RWPE1 (cell line): Measurements from ENCODE around the gene TEPSIN.

Experiments used
- CTCF ChIA-PET: fragments of 350-600 bp; sonication (Branson Sonifier 250); formaldehyde crosslinking; extraction: SDS; loops from one replicate; lab custom pipeline; 2021; lab: Yijun Ruan, JAX
- POLR2A ChIA-PET: fragments of 400-600 bp; formaldehyde crosslinking; extraction: SDS; loops from one replicate; lab custom pipeline; 2020; ENCODE audit warnings: antibody characterized with exemption; ENCODE audit not compliant: low non-redundant PET; lab: Yijun Ruan, JAX
- DNase-seq: peaks from one replicate; pipeline ENCODE4 v3.0.0; 2012; ENCODE audit warnings: low spot score
- H3K27ac ChIP-seq: fragments of 450-650 bp; 2 replicates; pipeline ENCODE4 v1.5.1; 2017
- TF ChIP-seq, protein P1 (sequence below): fragments of 450-650 bp; conservative IDR thresholded peaks from 2 replicates; pipeline ENCODE4 v1.5.1; 2017; ENCODE audit warnings: low read depth, mild to moderate bottlenecking

TEPSIN gene

DNA sequence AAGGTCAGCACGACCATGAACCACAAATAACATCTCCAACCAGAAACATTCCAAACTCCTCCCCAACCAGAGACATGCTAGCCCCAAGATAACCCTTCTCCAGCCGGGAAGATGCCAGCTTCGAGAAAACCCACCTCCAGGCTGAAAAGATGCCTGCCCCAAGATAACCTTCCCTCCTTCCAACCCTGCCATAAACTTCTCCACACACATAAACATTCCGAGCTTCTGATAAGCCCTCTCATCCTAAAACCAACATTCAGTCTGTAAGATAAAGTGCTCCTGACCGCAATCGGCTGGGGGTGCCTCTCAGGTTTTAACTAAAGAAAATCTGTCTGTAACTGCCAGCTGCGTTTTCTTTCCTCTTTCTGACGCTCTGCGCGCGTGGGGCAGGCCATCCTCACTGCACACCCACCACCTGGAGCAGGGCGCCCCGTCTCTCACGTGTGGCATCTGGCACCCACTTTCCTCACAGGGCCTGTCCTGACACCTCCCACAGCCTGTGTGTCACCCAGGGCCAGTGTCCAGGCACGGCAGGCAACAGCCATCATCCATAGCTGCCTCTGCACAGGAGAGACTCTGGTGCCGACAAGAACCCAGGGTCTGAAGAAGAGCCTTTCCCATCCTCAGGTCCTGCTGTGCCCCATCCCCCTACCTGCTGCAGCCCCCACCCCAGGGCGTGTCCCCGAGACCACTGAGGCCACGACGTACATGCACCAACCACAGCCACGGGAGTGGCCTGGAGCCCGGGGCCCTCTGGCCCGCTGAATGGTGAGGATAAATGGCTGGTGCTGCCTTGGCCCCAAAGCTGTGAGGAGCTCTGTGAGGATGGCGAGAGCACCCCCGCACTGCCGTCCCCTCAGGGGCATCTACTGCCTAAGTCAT, 3.7 kb downstream of the TEPSIN start:
- TF ChIP-seq, protein P1, sequence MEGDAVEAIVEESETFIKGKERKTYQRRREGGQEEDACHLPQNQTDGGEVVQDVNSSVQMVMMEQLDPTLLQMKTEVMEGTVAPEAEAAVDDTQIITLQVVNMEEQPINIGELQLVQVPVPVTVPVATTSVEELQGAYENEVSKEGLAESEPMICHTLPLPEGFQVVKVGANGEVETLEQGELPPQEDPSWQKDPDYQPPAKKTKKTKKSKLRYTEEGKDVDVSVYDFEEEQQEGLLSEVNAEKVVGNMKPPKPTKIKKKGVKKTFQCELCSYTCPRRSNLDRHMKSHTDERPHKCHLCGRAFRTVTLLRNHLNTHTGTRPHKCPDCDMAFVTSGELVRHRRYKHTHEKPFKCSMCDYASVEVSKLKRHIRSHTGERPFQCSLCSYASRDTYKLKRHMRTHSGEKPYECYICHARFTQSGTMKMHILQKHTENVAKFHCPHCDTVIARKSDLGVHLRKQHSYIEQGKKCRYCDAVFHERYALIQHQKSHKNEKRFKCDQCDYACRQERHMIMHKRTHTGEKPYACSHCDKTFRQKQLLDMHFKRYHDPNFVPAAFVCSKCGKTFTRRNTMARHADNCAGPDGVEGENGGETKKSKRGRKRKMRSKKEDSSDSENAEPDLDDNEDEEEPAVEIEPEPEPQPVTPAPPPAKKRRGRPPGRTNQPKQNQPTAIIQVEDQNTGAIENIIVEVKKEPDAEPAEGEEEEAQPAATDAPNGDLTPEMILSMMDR = no peak
- CTCF ChIA-PET = no interaction called here
- no peak for DNase-seq
- POLR2A ChIA-PET = no interaction called here
- peak overlapping the region; percentile 23 for H3K27ac ChIP-seq

DNA sequence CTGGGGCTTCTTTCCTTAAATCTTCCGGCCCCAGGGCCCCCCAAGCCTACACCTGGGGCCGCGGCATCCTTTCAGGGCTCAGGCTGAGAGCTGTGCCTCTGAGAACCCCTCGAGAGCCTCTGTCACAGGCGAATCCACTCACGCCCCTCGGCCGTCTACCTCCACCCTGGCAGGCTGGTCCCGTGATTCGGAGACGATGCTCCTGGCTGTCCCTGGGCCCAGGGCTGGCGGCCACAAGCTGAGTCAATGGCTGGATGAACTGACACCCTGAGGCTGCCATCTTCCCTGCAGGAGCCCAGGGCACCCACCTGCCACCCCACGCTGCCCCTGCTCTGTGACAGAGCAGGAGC, 4.4 kb downstream of the TEPSIN start:
- TF ChIP-seq, protein P1 = no peak
- POLR2A ChIA-PET = no interaction called here
- DNase-seq = no peak
- CTCF ChIA-PET = no interaction called here
- 0 out of 2 replicates have a peak overlapping the region, but pooled peaks have one; percentile 7 for H3K27ac ChIP-seq

DNA sequence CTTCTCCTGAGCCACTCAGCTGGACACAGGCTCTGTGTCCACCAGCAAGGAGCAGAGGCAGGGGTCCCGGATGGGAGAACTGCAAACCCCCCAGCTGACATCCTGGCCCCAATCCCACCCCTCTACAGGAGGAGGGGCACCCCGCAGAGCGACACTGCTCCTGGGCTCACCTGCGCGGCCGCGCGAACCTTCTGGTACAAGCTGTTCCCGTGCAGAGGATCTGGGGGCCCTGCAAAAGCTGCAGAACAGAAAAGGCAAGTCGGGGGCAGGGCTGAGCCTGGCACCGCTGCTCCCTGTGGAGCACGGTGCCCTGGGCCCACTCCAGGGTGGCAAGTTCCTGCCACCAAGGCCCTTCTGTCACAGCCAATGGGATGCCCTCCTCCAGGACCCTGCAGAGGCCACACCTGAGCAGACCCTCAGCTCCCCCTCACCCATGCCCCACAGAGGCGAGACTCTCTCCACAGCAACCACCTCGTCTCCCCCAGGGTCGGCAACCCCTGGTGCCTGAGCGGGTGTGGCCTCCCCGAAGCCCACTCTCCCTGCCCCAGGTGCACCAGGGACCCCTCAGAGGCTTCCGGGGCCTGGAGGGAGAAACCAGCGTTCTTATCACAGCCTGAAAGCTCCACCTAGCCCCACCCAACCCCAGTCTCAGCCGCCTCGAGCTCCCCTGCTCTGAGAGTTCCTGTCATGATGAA, 4.9 kb downstream of the TEPSIN start:
- 0 out of 2 replicates have a peak overlapping the region, but pooled peaks have one; percentile 7 for H3K27ac ChIP-seq
- TF ChIP-seq, protein P1 = no peak
- CTCF ChIA-PET = interaction anchor here (0.6 kb wide), 1 partner anchor 9 kb away, joined by 4 read pairs; no protein-coding TSS in a partner anchor
- no peak for DNase-seq
- POLR2A ChIA-PET = interaction anchor here (0.6 kb wide), 1 partner anchor 15 kb away, joined by 3 read pairs; no protein-coding TSS in a partner anchor

DNA sequence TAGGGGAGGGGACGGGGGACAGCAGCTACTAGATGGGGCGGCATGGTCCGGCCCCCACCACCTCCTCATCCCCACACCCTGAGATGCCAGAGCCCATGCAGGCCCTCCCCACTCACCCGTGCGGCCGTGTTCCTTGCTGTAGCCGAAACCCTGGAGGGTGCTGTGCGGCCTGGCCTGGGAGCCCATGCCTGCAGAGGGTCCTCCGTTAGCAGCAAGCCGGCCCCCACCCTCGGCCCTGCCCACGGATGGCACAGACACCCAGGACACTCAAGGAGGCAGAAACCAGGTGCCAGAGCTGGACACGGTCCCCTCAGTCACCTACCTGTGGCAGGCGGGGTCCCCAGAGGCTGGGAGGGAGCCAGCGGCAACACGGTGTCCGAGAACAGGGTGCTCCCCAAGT, 5.5 kb downstream of the TEPSIN start:
- TF ChIP-seq, protein P1 = no peak
- no peak overlapping the region for H3K27ac ChIP-seq
- ChIA-PET CTCF (no interaction called here), POLR2A (no interaction called here)
- DNase-seq = no peak

DNA sequence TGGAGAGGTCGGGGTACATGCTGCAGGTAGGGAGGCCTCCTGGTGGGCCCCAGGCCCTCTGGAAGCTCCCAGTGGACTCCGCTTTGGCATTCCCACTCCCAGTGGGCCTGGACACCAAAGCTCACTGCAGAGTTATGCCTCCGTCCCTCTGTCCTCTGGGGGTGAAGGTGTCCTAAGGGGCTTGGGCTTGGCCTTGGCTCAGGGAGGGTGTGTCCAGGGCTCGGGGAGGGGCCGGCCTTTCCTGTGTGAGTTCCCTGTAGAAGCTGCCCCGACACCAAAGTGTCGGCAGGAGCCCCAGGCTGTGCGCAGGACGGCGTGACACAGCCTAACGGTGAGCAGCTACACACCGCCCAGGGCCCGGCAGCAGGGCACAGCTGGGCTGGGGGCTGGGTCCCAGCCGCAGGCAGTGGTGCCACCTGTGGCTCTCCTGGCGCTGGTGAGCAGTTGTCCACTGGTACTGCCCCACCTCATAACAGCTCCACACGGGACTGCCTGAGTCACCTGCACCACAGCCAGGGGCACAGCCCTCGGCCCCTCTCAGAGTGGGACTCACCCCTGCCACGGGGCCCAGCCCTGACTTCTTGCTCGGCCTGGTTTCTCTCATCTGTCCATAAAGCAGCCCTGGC, 6.1 kb downstream of the TEPSIN start:
- POLR2A ChIA-PET = no interaction called here
- CTCF ChIA-PET = interaction anchor here (1.0 kb wide), 1 partner anchor 252 kb away, joined by 3 read pairs; no protein-coding TSS in a partner anchor
- DNase-seq = no peak
- TF ChIP-seq, protein P1 = no peak
- H3K27ac ChIP-seq = no peak overlapping the region
